ENCODE measurements around the gene CYP27B1. TPM values are rescaled to one million over a fixed set of nuclear protein-coding genes. Genes with fewer than 3 reads are reported as not detected.

CYP27B1 gene
- total and polyA plus RNA-seq, 10 donors, result 0.20 to 1.5 (median 0.47) TPM

- intact Hi-C loops (cut with DNase I; ENCODE audit: low total_unique reads), result no loop called here
- no peak for DNase-seq
- H3K27ac ChIP-seq, result no peak overlapping the region
- peaks cover 0 to 12% (median 4%) of the 10 kb centered on the region in 6 donors for H3K36me3 ChIP-seq
- H3K4me3 ChIP-seq, result peak overlapping the region in 1 of 8 donors; percentile 76
- TF ChIP-seq POLR2A (IDR thresholded peaks at IDR 0.05), result no peak
- TF ChIP-seq POLR2AphosphoS5 (IDR thresholded peaks at IDR 0.05), result no peak
- TF ChIP-seq CTCF (IDR thresholded peaks at IDR 0.05 in 8 of 11, conservative IDR thresholded peaks at IDR 0.05 in 3 of 11), result no peak
- peaks cover 7 to 45% (median 36%) of the 10 kb centered on the region in 7 donors for H3K27me3 ChIP-seq (replicated peaks in 1 of 7)
- 73 to 83% (median 78%) methylated on average over 6 of the region's 6 CpGs for WGBS, 5 donors
- no peaks in the 10 kb centered on the region for H3K9me3 ChIP-seq
- H3K4me1 ChIP-seq, result peaks cover 21 to 42% (median 29%) of the 10 kb centered on the region in 6 donors
These were observed 2.8 kb downstream of the CYP27B1 start for GRCh38 chr12:57763881-57764661.

- no peaks in the 10 kb centered on the region for H3K9me3 ChIP-seq
- H3K4me1 ChIP-seq, result peaks cover 21 to 53% (median 29%) of the 10 kb centered on the region in 6 donors
- intact Hi-C loops (cut with DNase I; ENCODE audit: low total_unique reads), result no loop called here
- no peak overlapping the region for H3K27ac ChIP-seq
- WGBS, 5 donors, result 86 to 95% (median 91%) methylated on average over 2 of the region's 2 CpGs
- H3K27me3 ChIP-seq (replicated peaks in 1 of 7), result peaks cover 7 to 44% (median 36%) of the 10 kb centered on the region in 7 donors
- H3K36me3 ChIP-seq, result peaks cover 0 to 19% (median 17%) of the 10 kb centered on the region in 6 donors
- no peak overlapping the region for H3K4me3 ChIP-seq
- TF ChIP-seq CTCF (IDR thresholded peaks at IDR 0.05 in 8 of 11, conservative IDR thresholded peaks at IDR 0.05 in 3 of 11) (no peak), POLR2A (IDR thresholded peaks at IDR 0.05) (no peak), POLR2AphosphoS5 (IDR thresholded peaks at IDR 0.05) (no peak)
- DNase-seq, result no peak
These were observed 4.4 kb downstream of the CYP27B1 start for GRCh38 chr12:57762463-57762862.

GRCh38 chr12:57761391-57761998, 5.4 kb downstream of the CYP27B1 start:
- Histone ChIP-seq H3K36me3 (peaks cover 0 to 23% (median 19%) of the 10 kb centered on the region in 6 donors), H3K27ac (no peak overlapping the region), H3K4me1 (peaks cover 24 to 51% (median 31%) of the 10 kb centered on the region in 6 donors), H3K4me3 (no peak overlapping the region), H3K27me3 (replicated peaks in 1 of 7) (peaks cover 7 to 34% (median 27%) of the 10 kb centered on the region in 7 donors), H3K9me3 (no peaks in the 10 kb centered on the region)
- WGBS, 5 donors, result 90 to 97% (median 93%) methylated on average over 4 of the region's 4 CpGs
- no peak for DNase-seq
- TF ChIP-seq POLR2A (IDR thresholded peaks at IDR 0.05), result no peak
- TF ChIP-seq CTCF (IDR thresholded peaks at IDR 0.05 in 8 of 11, conservative IDR thresholded peaks at IDR 0.05 in 3 of 11), result no peak
- TF ChIP-seq POLR2AphosphoS5 (IDR thresholded peaks at IDR 0.05), result no peak
- intact Hi-C loops (cut with DNase I; ENCODE audit: low total_unique reads), result no loop called here
